SH-SY5Y (cell line): Measurements from ENCODE around the gene DNAJC9.

Experiments
- GATA2 ChIP-seq: IDR thresholded peaks from 2 replicates; pipeline ENCODE4 v1.6.1; 2011; ENCODE audit warnings: mild to moderate bottlenecking, low read depth, low read length
- GATA3 ChIP-seq: IDR thresholded peaks from 2 replicates; pipeline ENCODE4 v1.6.1; 2011; ENCODE audit warnings: low read depth, mild to moderate bottlenecking, low read length, moderate library complexity

DNA sequence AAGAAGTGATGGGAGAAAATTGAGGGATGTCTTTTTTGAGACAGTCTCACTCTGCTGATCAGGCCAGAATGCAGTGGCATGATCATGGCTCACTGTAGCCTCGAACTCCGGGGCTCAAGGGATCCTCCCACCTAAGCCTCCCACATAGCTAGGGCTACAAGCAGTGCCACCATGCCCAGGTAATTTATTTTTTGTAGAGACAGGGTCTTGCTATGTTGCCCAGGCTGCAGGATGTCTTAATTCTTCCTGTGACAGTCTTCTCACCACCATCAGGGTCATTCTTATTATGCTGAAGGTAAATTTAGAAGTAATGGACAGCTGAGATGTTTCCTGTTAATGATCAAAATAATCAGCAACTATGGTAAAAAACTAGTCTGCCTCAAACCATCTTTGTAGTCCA is 7.1 kb downstream of the DNAJC9 start:
- TF ChIP-seq GATA3 (no peak), GATA2 (no peak)
